Activated CD8-positive, alpha-beta T cell treated with anti-CD3 and anti-CD28 coated beads, Interleukin-2, amount 10 ng/mL, durations not matched to agents 7 days and 5 days (primary cell): ENCODE data around the gene TAF1D. TPM values are rescaled to one million over a fixed set of nuclear protein-coding genes. Genes with fewer than 3 reads are reported as not detected.
"Not testable (repeated sequence)": the region's sequence is repeated elsewhere in the genome, so short reads cannot be mapped to it uniquely, and the experiment has no call there.

Experiments used
- ATAC-seq: fragments of 150-1000 bp; cut with Tn5 transposase; one replicate; pipeline ENCODE4 v1.10.0; 2021; ENCODE audit warnings: moderate library complexity
- CTCF ChIA-PET: fragments of 350-600 bp; sonication (Branson Sonifier 250); formaldehyde crosslinking; loops from one replicate; lab custom pipeline; 2021; ENCODE audit warnings: antibody characterized with exemption; lab: Charles Lee
- POLR2A ChIA-PET: fragments of 350-600 bp; sonication (Branson Sonifier 250); formaldehyde crosslinking; loops from one replicate; lab custom pipeline; 2021; ENCODE audit warnings: antibody characterized with exemption; lab: Charles Lee
- DNase-seq: peaks from one replicate; pipeline ENCODE4 v3.0.0-alpha.2; 2020
- H3K27ac Mint-ChIP-seq: one replicate; pipeline ENCODE4 v1.8.0; 2021; ENCODE audit warnings: mild to moderate bottlenecking, mixed read lengths
- H3K27me3 Mint-ChIP-seq: one replicate; pipeline ENCODE4 v1.8.0; 2021; ENCODE audit warnings: low read depth, mixed read lengths
- H3K36me3 Mint-ChIP-seq: one replicate; pipeline ENCODE4 v1.8.0; 2021; ENCODE audit warnings: low read depth, mixed read lengths
- H3K4me1 Mint-ChIP-seq: one replicate; pipeline ENCODE4 v1.8.0; 2021; ENCODE audit warnings: low read depth, mixed read lengths
- H3K4me3 Mint-ChIP-seq: one replicate; pipeline ENCODE4 v1.8.0; 2021; ENCODE audit warnings: mild to moderate bottlenecking, mixed read lengths
- H3K9me3 Mint-ChIP-seq: one replicate; pipeline ENCODE4 v1.8.0; 2022; ENCODE audit warnings: mixed read lengths; ENCODE audit not compliant: insufficient read depth
- total RNA-seq, 2 experiments: library from RNA; stranded (reverse); gene quantifications; one replicate each; pipeline ENCODE4 v1.2.3, GENCODE V29; 2021

The TAF1D gene
- total RNA-seq, 2 experiments from 2014 or later: 161 to 172 TPM

GRCh38 chr11:93746101-93746500 is 4.8 kb upstream of the TAF1D start:
- H3K36me3 Mint-ChIP-seq: peaks cover 23% of the 10 kb centered on the region
- H3K4me1 Mint-ChIP-seq: peaks cover 13% of the 10 kb centered on the region
- no peaks in the 10 kb centered on the region for H3K27me3 Mint-ChIP-seq
- H3K27ac Mint-ChIP-seq: no peak overlapping the region
- POLR2A ChIA-PET: no interaction called here
- CTCF ChIA-PET: no interaction called here
- no peak overlapping the region for H3K4me3 Mint-ChIP-seq
- DNase-seq (no peak), ATAC-seq (no peak)
- H3K9me3 Mint-ChIP-seq: no peaks in the 10 kb centered on the region

- ATAC-seq, POLR2A ChIA-PET, DNase-seq, H3K9me3 Mint-ChIP-seq, CTCF ChIA-PET, H3K27me3 Mint-ChIP-seq, H3K27ac Mint-ChIP-seq, H3K4me3 Mint-ChIP-seq: not testable (repeated sequence)
- H3K36me3 Mint-ChIP-seq: peaks cover 30% of the 10 kb centered on the region
- H3K4me1 Mint-ChIP-seq: peaks cover 13% of the 10 kb centered on the region
These were observed 3.9 kb upstream of the TAF1D start for GRCh38 chr11:93745005-93745755.

- CTCF ChIA-PET: interaction anchor here (1.3 kb wide), 1 partner anchor 39 kb away, joined by 4 read pairs; the partner anchor contains the start of gene MED17
- H3K27me3 Mint-ChIP-seq: no peaks in the 10 kb centered on the region
- ATAC-seq (no peak), DNase-seq (no peak)
- H3K27ac Mint-ChIP-seq: no peak overlapping the region
- H3K4me3 Mint-ChIP-seq: no peak overlapping the region
- H3K9me3 Mint-ChIP-seq: no peaks in the 10 kb centered on the region
- peaks cover 14% of the 10 kb centered on the region for H3K4me1 Mint-ChIP-seq
- peaks cover 33% of the 10 kb centered on the region for H3K36me3 Mint-ChIP-seq
- POLR2A ChIA-PET: no interaction called here
These were observed 3.3 kb upstream of the TAF1D start for GRCh38 chr11:93744669-93745004.

- CTCF ChIA-PET: interaction anchor here (1.3 kb wide), 1 partner anchor 41 kb away, joined by 4 read pairs; the partner anchor contains the start of gene MED17
- H3K9me3 Mint-ChIP-seq: no peaks in the 10 kb centered on the region
- peak overlapping the region; percentile 62 for H3K4me3 Mint-ChIP-seq
- H3K36me3 Mint-ChIP-seq: peaks cover 44% of the 10 kb centered on the region
- ATAC-seq: no peak
- POLR2A ChIA-PET: interaction anchor here (1.1 kb wide), 1 partner anchor 41 kb away, joined by 5 read pairs; the partner anchor contains the start of gene MED17
- H3K27ac Mint-ChIP-seq: peak overlapping the region; percentile 55
- H3K4me1 Mint-ChIP-seq: peaks cover 25% of the 10 kb centered on the region
- no peaks in the 10 kb centered on the region for H3K27me3 Mint-ChIP-seq
- DNase-seq: no peak
These were observed 2.0 kb upstream of the TAF1D start for GRCh38 chr11:93743291-93743690.

- ATAC-seq: no peak
- H3K9me3 Mint-ChIP-seq: no peaks in the 10 kb centered on the region
- H3K4me3 Mint-ChIP-seq: peak overlapping the region; percentile 100
- peak overlapping the region; percentile 100 for H3K27ac Mint-ChIP-seq
- DNase-seq: no peak
- ChIA-PET CTCF (interaction anchor here (0.8 to 3.8 kb wide), 4 partner anchors 11 to 95 kb away, joined by 3 to 45 read pairs (median 3); partner anchors contain the start of gene MED17), POLR2A (interaction anchor here (0.6 to 9.5 kb wide), 31 partner anchors 9 to 751 kb away, joined by 3 to 161 read pairs (median 4); partner anchors contain the start of genes CEP295, MED17, PANX1 and SLC36A4)
- no peaks in the 10 kb centered on the region for H3K27me3 Mint-ChIP-seq
- peaks cover 54% of the 10 kb centered on the region for H3K36me3 Mint-ChIP-seq
- H3K4me1 Mint-ChIP-seq: peaks cover 40% of the 10 kb centered on the region
These were observed 559 bp upstream of the TAF1D start for GRCh38 chr11:93741882-93742226.

- Mint-ChIP-seq H3K36me3 (peaks cover 64% of the 10 kb centered on the region), H3K27ac (peak overlapping the region; percentile 100), H3K27me3 (no peaks in the 10 kb centered on the region), H3K9me3 (no peaks in the 10 kb centered on the region), H3K4me3 (peak overlapping the region; percentile 100), H3K4me1 (peaks cover 50% of the 10 kb centered on the region)
- POLR2A ChIA-PET: interaction anchor here (1.0 to 9.5 kb wide), 18 partner anchors 8 to 389 kb away, joined by 3 to 161 read pairs (median 6); partner anchors contain the start of genes CEP295, MED17 and PANX1
- peak; percentile 72 for DNase-seq
- CTCF ChIA-PET: interaction anchor here (1.0 to 3.8 kb wide), 3 partner anchors 11 to 55 kb away, joined by 3 to 45 read pairs (median 10); partner anchors contain the start of gene MED17
- ATAC-seq: peak; percentile 56
These were observed 583 bp downstream of the TAF1D start for GRCh38 chr11:93740730-93741093.

- peak; percentile 54 for DNase-seq
- Mint-ChIP-seq H3K4me1 (peaks cover 54% of the 10 kb centered on the region), H3K9me3 (no peaks in the 10 kb centered on the region), H3K27me3 (no peaks in the 10 kb centered on the region), H3K4me3 (peak overlapping the region; percentile 100), H3K27ac (peak overlapping the region; percentile 100), H3K36me3 (peaks cover 69% of the 10 kb centered on the region)
- peak; percentile 5 for ATAC-seq
- ChIA-PET POLR2A (interaction anchor here (2.0 to 9.5 kb wide), 8 partner anchors 8 to 389 kb away, joined by 7 to 161 read pairs (median 16); partner anchors contain the start of genes CEP295, MED17 and PANX1), CTCF (interaction anchor here (1.0 to 3.8 kb wide), 5 partner anchors 11 to 765 kb away, joined by 3 to 45 read pairs (median 5); partner anchors contain the start of gene MED17)
These were observed 1.1 kb downstream of the TAF1D start for GRCh38 chr11:93740031-93740729.

GRCh38 chr11:93738647-93739081 is 2.6 kb downstream of the TAF1D start:
- H3K36me3 Mint-ChIP-seq: peaks cover 81% of the 10 kb centered on the region

GRCh38 chr11:93737904-93738612 is 3.2 kb downstream of the TAF1D start:
- CTCF ChIA-PET: interaction anchor here (1.2 to 2.2 kb wide), 3 partner anchors 11 to 767 kb away, joined by 4 to 5 read pairs (median 5); partner anchors contain the start of gene MED17
- Mint-ChIP-seq H3K4me1 (peaks cover 68% of the 10 kb centered on the region), H3K4me3 (peak overlapping the region; percentile 100), H3K27me3 (no peaks in the 10 kb centered on the region), H3K36me3 (peaks cover 83% of the 10 kb centered on the region), H3K9me3 (no peaks in the 10 kb centered on the region), H3K27ac (peak overlapping the region; percentile 71)
- DNase-seq (no peak), ATAC-seq (no peak)
- POLR2A ChIA-PET: interaction anchor here (9.5 kb wide), 1 partner anchor 46 kb away, joined by 161 read pairs; the partner anchor contains the start of gene MED17

More at GRCh38 chr11:93738647-93739081, 2.6 kb downstream of the TAF1D start:
- ATAC-seq (no peak), DNase-seq (no peak)
- ChIA-PET CTCF (interaction anchor here (1.2 to 2.2 kb wide), 3 partner anchors 11 to 766 kb away, joined by 4 to 5 read pairs (median 5); partner anchors contain the start of gene MED17), POLR2A (interaction anchor here (9.5 kb wide), 1 partner anchor 45 kb away, joined by 161 read pairs; the partner anchor contains the start of gene MED17)
- Mint-ChIP-seq H3K4me1 (peaks cover 65% of the 10 kb centered on the region), H3K4me3 (peak overlapping the region; percentile 100), H3K9me3 (no peaks in the 10 kb centered on the region), H3K27me3 (no peaks in the 10 kb centered on the region), H3K27ac (peak overlapping the region; percentile 71)

GRCh38 chr11:93736129-93736528 is 5.2 kb downstream of the TAF1D start:
- Mint-ChIP-seq H3K4me1 (peaks cover 68% of the 10 kb centered on the region), H3K4me3 (peak overlapping the region; percentile 40), H3K9me3 (no peaks in the 10 kb centered on the region), H3K27me3 (no peaks in the 10 kb centered on the region), H3K27ac (peak overlapping the region; percentile 67), H3K36me3 (peaks cover 94% of the 10 kb centered on the region)
- DNase-seq (no peak), ATAC-seq (no peak)
- ChIA-PET POLR2A (interaction anchor here (9.5 kb wide), 1 partner anchor 47 kb away, joined by 161 read pairs; the partner anchor contains the start of gene MED17), CTCF (interaction anchor here (1.8 kb wide), 1 partner anchor 22 kb away, joined by 5 read pairs; no protein-coding TSS in a partner anchor)
